C4-2B (cell line): ENCODE measurements around the gene C11orf97.

ENCODE experiments used
- CTCF ChIP-seq: fragments of 450-650 bp; conservative IDR thresholded peaks from 2 replicates; pipeline ENCODE4 v1.5.1; 2017; ENCODE audit warnings: mild to moderate bottlenecking
- ZFX ChIP-seq: fragments of 450-650 bp; IDR thresholded peaks from 2 replicates; pipeline ENCODE4 v1.6.1; 2017

GRCh38 chr11:94545264-94546161 is 33.3 kb downstream of the C11orf97 start:
- TF ChIP-seq CTCF (no peak), ZFX (no peak)
